ENCODE measurements around the gene PGAM5. TPM values are rescaled to one million over a fixed set of nuclear protein-coding genes. Genes with fewer than 3 reads are reported as not detected.
A peak's percentile ranks its signal among the peaks of the same experiment; 100 is the strongest.

The PGAM5 gene
- total RNA-seq, 1 donor from 2014 or later: 25.4 TPM

DNA sequence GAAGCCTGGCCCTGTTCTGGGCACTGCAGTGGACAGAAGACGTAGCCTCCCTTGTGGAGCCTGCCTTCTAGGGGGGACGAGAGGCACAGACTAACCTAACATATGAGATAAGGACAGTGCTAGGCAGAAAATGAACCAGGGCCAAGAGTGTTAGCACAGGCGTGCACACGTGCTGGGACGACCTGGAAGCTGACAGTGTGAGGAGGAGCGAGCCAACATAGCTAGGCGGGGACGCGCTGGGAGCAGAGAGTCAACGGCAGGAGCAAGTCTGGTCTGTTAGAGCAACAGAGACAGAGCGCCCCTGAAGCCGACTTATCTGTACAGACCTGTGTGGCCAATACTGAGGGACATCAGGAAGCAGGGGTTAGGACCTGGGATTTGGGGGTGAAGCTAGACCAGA, 15.2 kb upstream of the PGAM5 start:
- Histone ChIP-seq H3K36me3 (peaks cover 9% of the 10 kb centered on the region), H3K27ac (no peak overlapping the region), H3K9me3 (no peaks in the 10 kb centered on the region), H3K27me3 (no peaks in the 10 kb centered on the region), H3K4me3 (no peak overlapping the region), H3K4me1 (no peaks in the 10 kb centered on the region)
- TF ChIP-seq, protein P1, sequence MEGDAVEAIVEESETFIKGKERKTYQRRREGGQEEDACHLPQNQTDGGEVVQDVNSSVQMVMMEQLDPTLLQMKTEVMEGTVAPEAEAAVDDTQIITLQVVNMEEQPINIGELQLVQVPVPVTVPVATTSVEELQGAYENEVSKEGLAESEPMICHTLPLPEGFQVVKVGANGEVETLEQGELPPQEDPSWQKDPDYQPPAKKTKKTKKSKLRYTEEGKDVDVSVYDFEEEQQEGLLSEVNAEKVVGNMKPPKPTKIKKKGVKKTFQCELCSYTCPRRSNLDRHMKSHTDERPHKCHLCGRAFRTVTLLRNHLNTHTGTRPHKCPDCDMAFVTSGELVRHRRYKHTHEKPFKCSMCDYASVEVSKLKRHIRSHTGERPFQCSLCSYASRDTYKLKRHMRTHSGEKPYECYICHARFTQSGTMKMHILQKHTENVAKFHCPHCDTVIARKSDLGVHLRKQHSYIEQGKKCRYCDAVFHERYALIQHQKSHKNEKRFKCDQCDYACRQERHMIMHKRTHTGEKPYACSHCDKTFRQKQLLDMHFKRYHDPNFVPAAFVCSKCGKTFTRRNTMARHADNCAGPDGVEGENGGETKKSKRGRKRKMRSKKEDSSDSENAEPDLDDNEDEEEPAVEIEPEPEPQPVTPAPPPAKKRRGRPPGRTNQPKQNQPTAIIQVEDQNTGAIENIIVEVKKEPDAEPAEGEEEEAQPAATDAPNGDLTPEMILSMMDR (IDR thresholded peaks at IDR 0.05): no peak
- intact Hi-C loops (cut with DNase I): no loop called here
- no peak for DNase-seq
- ATAC-seq: no peak

DNA sequence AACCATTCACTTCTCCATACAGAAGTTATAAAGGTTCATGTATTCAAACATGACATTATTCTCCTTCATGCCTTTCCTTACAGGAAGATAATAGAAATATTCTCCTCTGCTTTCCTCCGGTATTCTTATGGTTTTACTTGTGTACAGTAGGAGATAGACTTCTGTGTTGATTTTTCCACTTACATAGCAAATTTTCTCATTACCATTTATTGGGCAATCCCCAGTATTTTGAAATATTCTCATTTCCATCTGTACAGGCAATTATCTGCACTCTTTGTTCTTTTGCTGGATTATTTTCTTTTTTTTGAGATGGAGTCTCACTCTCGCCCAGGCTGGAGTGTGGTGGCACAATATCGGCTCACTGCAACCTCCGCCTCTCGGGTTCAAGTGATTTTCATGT, 12.3 kb upstream of the PGAM5 start:
- no peak for DNase-seq
- peaks cover 9% of the 10 kb centered on the region for H3K36me3 ChIP-seq
- H3K27me3 ChIP-seq: no peaks in the 10 kb centered on the region
- intact Hi-C loops (cut with DNase I): no loop called here
- TF ChIP-seq, protein P1 (IDR thresholded peaks at IDR 0.05): no peak
- H3K9me3 ChIP-seq: no peaks in the 10 kb centered on the region
- ATAC-seq: no peak
- no peaks in the 10 kb centered on the region for H3K4me1 ChIP-seq
- no peak overlapping the region for H3K4me3 ChIP-seq
- no peak overlapping the region for H3K27ac ChIP-seq

DNA sequence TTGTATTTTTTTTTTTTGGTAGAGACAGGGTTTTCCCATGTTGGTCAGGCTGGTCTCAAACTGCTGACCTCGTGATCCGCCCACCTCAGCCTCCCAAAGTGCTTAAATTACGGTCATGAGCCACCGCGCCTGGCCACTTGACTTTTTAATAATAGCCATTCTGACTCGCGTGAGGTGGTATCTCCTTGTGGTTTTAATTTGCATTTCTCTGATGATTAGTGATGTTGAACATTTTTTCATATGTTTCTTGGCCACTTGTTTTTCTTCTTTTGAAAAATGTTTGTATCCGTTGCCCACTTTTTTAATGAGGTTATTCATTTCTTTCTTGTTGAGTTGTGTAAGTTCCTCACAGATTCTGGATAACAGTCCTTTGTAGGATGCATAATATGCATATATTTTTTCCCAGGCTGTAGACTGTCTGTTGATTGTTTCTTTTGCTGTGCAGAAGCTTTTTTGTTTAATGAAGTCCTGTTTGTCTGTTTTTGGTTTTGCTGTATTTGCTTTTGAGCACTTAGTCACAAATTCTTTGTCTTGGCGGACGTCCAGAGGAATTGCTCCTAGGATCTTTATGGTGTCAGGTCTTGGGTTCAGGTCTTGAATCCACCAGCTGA, 10.3 kb upstream of the PGAM5 start:
- no peaks in the 10 kb centered on the region for H3K9me3 ChIP-seq
- H3K4me1 ChIP-seq: no peaks in the 10 kb centered on the region
- no peak for ATAC-seq
- H3K27me3 ChIP-seq: no peaks in the 10 kb centered on the region
- H3K27ac ChIP-seq: no peak overlapping the region
- no peak overlapping the region for H3K4me3 ChIP-seq
- TF ChIP-seq, protein P1 (IDR thresholded peaks at IDR 0.05): no peak
- no peak for DNase-seq
- H3K36me3 ChIP-seq: peaks cover 9% of the 10 kb centered on the region
- intact Hi-C loops (cut with DNase I): no loop called here

DNA sequence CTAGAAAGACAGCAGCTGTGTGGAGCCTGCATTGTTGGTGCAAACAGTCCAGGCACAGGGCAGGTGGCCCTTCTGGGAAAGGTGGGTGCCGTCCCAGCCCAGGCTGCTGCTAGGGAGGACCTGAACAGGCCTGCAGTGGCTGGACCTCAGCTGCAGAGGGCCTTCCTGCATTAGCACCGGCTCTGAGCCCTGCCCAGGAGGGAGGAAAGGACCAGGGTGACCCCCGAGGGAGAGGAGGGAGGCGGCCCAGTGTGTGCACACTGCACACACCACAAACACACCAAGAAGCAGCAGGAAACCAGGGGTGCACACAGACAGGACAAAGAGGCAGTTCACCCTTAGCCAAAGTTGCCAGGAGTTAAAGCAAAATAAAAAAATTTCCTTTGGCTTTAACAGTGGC, 8.0 kb upstream of the PGAM5 start:
- no peaks in the 10 kb centered on the region for H3K9me3 ChIP-seq
- intact Hi-C loops (cut with DNase I): no loop called here
- H3K27me3 ChIP-seq: no peaks in the 10 kb centered on the region
- ATAC-seq (peak; percentile 32), DNase-seq (no peak)
- H3K4me1 ChIP-seq: no peaks in the 10 kb centered on the region
- TF ChIP-seq, protein P1 (IDR thresholded peaks at IDR 0.05): no peak
- no peaks in the 10 kb centered on the region for H3K36me3 ChIP-seq
- no peak overlapping the region for H3K4me3 ChIP-seq
- H3K27ac ChIP-seq: no peak overlapping the region

DNA sequence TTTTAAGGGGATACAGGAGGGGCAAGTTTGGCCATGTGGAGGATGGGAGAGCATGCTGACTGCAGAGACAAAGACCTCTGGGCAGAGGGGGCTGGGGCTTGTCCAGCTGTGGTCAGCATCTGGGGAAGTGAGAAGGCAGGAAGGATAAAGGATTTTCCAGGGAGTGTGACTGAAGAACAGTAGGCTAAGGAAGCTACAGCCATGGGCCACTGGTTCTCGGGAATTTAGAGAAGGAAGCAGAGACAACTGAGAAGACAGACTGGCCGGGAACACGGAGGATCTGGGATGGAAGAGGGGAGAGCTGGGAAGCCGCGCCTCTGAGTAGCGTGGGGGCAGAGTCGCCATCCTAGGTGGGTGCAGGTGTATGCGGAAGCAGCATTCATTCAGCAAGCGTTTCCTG, 7.0 kb upstream of the PGAM5 start:
- no peak for DNase-seq
- H3K9me3 ChIP-seq: no peaks in the 10 kb centered on the region
- no peaks in the 10 kb centered on the region for H3K36me3 ChIP-seq
- TF ChIP-seq, protein P1 (IDR thresholded peaks at IDR 0.05): no peak
- H3K27ac ChIP-seq: no peak overlapping the region
- H3K4me3 ChIP-seq: no peak overlapping the region
- H3K4me1 ChIP-seq: no peaks in the 10 kb centered on the region
- no peaks in the 10 kb centered on the region for H3K27me3 ChIP-seq
- intact Hi-C loops (cut with DNase I): no loop called here
- ATAC-seq: peak; percentile 7

DNA sequence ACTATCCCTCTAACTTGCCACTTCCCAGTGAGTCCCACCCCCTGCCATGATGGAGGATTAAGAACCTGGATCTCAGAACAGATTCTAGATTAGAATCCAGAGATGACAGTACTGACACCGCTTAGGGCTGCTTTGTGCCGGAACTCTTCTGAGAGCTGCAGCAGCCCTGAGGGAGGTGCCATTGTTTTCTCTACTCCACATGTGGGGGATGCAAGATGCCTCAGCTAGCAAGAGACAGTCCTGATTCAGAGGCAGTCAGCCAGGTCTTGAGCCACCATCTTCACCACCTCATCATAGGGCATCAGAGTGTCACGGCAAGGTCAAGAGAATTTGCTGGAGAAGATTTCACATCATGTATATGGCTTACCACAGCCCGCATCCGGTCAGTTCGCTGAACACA, 3.4 kb upstream of the PGAM5 start:
- TF ChIP-seq, protein P1 (IDR thresholded peaks at IDR 0.05): no peak
- H3K36me3 ChIP-seq: no peaks in the 10 kb centered on the region
- H3K27ac ChIP-seq: no peak overlapping the region
- no peak for ATAC-seq
- peaks cover 16% of the 10 kb centered on the region for H3K4me1 ChIP-seq
- intact Hi-C loops (cut with DNase I): no loop called here
- H3K9me3 ChIP-seq: no peaks in the 10 kb centered on the region
- DNase-seq: no peak
- no peaks in the 10 kb centered on the region for H3K27me3 ChIP-seq
- H3K4me3 ChIP-seq: no peak overlapping the region
